Measurements from ENCODE around the gene SLC25A26.

The SLC25A26 gene

GRCh38 chr3:66379565-66379964 lies 158.8 kb downstream of the SLC25A26 start:
- no peak for DNase-seq

- no peak for DNase-seq
These were observed 159.6 kb downstream of the SLC25A26 start for GRCh38 chr3:66380200-66380932.

GRCh38 chr3:66381626-66382025 lies 160.8 kb downstream of the SLC25A26 start:
- no peak for DNase-seq

GRCh38 chr3:66382142-66382541 lies 161.3 kb downstream of the SLC25A26 start:
- DNase-seq: no peak

GRCh38 chr3:66383023-66383422 lies 162.2 kb downstream of the SLC25A26 start:
- no peak for DNase-seq

GRCh38 chr3:66383998-66384745 lies 163.4 kb downstream of the SLC25A26 start:
- no peak for DNase-seq

- DNase-seq: no peak
These were observed 164.3 kb downstream of the SLC25A26 start for GRCh38 chr3:66385066-66385465.

GRCh38 chr3:66386011-66386924 lies 165.5 kb downstream of the SLC25A26 start:
- no peak for DNase-seq

- DNase-seq: no peak
These were observed 166.3 kb downstream of the SLC25A26 start for GRCh38 chr3:66386925-66387650.

- DNase-seq: no peak
These were observed 169.2 kb downstream of the SLC25A26 start for GRCh38 chr3:66390013-66390412.

GRCh38 chr3:66392512-66392911 lies 171.7 kb downstream of the SLC25A26 start:
- no peak for DNase-seq

- DNase-seq: no peak
These were observed 172.1 kb downstream of the SLC25A26 start for GRCh38 chr3:66392966-66393332.

GRCh38 chr3:66393333-66394005 lies 172.7 kb downstream of the SLC25A26 start:
- no peak for DNase-seq

GRCh38 chr3:66394019-66394752 lies 173.4 kb downstream of the SLC25A26 start:
- no peak for DNase-seq

- DNase-seq: peak; percentile 49
These were observed 174.0 kb downstream of the SLC25A26 start for GRCh38 chr3:66394753-66395249.

- no peak for DNase-seq
These were observed 174.8 kb downstream of the SLC25A26 start for GRCh38 chr3:66395635-66396034.

GRCh38 chr3:66396161-66396760 lies 175.5 kb downstream of the SLC25A26 start:
- DNase-seq: no peak

GRCh38 chr3:66396888-66397287 lies 176.1 kb downstream of the SLC25A26 start:
- no peak for DNase-seq

GRCh38 chr3:66397745-66398144 lies 176.9 kb downstream of the SLC25A26 start:
- no peak for DNase-seq

GRCh38 chr3:66398228-66399025 lies 177.6 kb downstream of the SLC25A26 start:
- DNase-seq: no peak
